ENCODE results near the gene MMP14.

DNA sequence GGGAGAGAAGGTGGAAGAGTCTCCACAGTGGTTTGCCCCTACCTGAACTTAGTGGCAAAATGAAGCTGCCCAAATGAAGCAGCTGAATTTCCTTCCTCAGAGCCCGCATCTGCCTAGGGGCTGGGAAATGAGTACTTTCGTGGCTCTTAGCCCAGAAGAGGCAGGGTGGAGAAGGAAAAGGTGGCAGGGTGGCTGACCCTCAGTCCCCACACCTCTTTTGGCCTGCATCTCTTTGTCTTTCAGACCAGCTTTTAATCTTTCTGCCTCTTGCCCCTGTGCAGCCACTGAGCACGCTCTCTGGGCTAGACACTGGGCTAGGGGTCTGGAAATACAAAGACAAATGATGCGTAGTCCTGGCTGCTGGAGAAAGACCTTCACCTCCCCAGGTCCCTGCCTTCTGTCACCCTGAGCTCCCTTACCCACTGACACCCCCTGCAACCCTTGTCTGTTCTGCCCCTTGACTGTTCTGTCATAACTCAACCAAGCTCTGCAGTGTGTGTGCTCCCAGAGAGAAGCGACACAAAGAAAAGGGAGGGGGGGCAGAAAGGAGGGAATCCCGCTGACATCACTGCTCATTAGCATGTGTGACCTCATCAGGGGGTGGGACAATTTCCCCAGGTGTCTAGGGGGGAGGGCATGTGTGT is 46.3 kb downstream of the MMP14 start:
- TF ChIP-seq KLF13 (CRISPR knock-in tag; IDR thresholded peaks at IDR 0.05) (0 out of 2 replicates have a peak, but pooled peaks have one; percentile 73), SP4 (CRISPR knock-in tag; IDR thresholded peaks at IDR 0.05) (no peak), ELF1 (CRISPR knock-in tag; IDR thresholded peaks at IDR 0.05) (no peak), NPAS2 (CRISPR knock-in tag; IDR thresholded peaks at IDR 0.05; ENCODE audit: borderline replicate concordance) (no peak), SETDB1 (CRISPR knock-in tag; IDR thresholded peaks at IDR 0.05; ENCODE audit: borderline replicate concordance) (no peak), CBX5 (CRISPR knock-in tag; IDR thresholded peaks at IDR 0.05; ENCODE audit: borderline replicate concordance) (no peak), ZFP36 (IDR thresholded peaks at IDR 0.05; ENCODE audit: borderline replicate concordance, low read depth, low read length, partially characterized antibody) (no peak), BHLHE40 (IDR thresholded peaks at IDR 0.05; ENCODE audit: low read length) (no peak), POLR2AphosphoS5 (IDR thresholded peaks at IDR 0.05; ENCODE audit: low read depth, low read length) (no peak), RELA (CRISPR knock-in tag; IDR thresholded peaks at IDR 0.05) (no peak)
- TF ChIP-seq, protein P1, sequence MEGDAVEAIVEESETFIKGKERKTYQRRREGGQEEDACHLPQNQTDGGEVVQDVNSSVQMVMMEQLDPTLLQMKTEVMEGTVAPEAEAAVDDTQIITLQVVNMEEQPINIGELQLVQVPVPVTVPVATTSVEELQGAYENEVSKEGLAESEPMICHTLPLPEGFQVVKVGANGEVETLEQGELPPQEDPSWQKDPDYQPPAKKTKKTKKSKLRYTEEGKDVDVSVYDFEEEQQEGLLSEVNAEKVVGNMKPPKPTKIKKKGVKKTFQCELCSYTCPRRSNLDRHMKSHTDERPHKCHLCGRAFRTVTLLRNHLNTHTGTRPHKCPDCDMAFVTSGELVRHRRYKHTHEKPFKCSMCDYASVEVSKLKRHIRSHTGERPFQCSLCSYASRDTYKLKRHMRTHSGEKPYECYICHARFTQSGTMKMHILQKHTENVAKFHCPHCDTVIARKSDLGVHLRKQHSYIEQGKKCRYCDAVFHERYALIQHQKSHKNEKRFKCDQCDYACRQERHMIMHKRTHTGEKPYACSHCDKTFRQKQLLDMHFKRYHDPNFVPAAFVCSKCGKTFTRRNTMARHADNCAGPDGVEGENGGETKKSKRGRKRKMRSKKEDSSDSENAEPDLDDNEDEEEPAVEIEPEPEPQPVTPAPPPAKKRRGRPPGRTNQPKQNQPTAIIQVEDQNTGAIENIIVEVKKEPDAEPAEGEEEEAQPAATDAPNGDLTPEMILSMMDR (CRISPR knock-in tag; IDR thresholded peaks at IDR 0.05) = no peak
- TF ChIP-seq, protein P2, sequence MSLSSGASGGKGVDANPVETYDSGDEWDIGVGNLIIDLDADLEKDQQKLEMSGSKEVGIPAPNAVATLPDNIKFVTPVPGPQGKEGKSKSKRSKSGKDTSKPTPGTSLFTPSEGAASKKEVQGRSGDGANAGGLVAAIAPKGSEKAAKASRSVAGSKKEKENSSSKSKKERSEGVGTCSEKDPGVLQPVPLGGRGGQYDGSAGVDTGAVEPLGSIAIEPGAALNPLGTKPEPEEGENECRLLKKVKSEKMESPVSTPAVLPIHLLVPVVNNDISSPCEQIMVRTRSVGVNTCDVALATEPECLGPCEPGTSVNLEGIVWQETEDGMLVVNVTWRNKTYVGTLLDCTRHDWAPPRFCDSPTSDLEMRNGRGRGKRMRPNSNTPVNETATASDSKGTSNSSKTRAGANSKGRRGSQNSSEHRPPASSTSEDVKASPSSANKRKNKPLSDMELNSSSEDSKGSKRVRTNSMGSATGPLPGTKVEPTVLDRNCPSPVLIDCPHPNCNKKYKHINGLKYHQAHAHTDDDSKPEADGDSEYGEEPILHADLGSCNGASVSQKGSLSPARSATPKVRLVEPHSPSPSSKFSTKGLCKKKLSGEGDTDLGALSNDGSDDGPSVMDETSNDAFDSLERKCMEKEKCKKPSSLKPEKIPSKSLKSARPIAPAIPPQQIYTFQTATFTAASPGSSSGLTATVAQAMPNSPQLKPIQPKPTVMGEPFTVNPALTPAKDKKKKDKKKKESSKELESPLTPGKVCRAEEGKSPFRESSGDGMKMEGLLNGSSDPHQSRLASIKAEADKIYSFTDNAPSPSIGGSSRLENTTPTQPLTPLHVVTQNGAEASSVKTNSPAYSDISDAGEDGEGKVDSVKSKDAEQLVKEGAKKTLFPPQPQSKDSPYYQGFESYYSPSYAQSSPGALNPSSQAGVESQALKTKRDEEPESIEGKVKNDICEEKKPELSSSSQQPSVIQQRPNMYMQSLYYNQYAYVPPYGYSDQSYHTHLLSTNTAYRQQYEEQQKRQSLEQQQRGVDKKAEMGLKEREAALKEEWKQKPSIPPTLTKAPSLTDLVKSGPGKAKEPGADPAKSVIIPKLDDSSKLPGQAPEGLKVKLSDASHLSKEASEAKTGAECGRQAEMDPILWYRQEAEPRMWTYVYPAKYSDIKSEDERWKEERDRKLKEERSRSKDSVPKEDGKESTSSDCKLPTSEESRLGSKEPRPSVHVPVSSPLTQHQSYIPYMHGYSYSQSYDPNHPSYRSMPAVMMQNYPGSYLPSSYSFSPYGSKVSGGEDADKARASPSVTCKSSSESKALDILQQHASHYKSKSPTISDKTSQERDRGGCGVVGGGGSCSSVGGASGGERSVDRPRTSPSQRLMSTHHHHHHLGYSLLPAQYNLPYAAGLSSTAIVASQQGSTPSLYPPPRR (CRISPR knock-in tag; IDR thresholded peaks at IDR 0.05; ENCODE audit: borderline replicate concordance) = no peak
- TF ChIP-seq, protein P3, sequence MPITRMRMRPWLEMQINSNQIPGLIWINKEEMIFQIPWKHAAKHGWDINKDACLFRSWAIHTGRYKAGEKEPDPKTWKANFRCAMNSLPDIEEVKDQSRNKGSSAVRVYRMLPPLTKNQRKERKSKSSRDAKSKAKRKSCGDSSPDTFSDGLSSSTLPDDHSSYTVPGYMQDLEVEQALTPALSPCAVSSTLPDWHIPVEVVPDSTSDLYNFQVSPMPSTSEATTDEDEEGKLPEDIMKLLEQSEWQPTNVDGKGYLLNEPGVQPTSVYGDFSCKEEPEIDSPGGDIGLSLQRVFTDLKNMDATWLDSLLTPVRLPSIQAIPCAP (CRISPR knock-in tag; IDR thresholded peaks at IDR 0.05; ENCODE audit: low read depth) = no peak
